Measurements from ENCODE around the gene ASGR1.

- no peak for TF ChIP-seq CTCF (IDR thresholded peaks at IDR 0.05)
- no peak for TF ChIP-seq POLR2A (IDR thresholded peaks at IDR 0.05)
These were observed 55.3 kb downstream of the ASGR1 start for GRCh38 chr17:7123844-7124243.
